ENCODE data around the gene SEMA6B. TPM values are rescaled to one million over a fixed set of nuclear protein-coding genes. Genes with fewer than 3 reads are reported as not detected.

The SEMA6B gene
- total RNA-seq, 1 donor from 2014 or later = 25.3 TPM

GRCh38 chr19:4534836-4535658 is 24.4 kb downstream of the SEMA6B start, which contains the start of gene PLIN5:
Gene PLIN5 (minus strand): TSS chr19:4535224. CDS start chr19:4534074, 1,150 bp downstream.
- Mint-ChIP-seq H3K4me1 (peaks cover 9% of the 10 kb centered on the region), H3K9me3 (no peaks in the 10 kb centered on the region), H3K27me3 (ENCODE audit: low read depth) (peaks cover 2% of the 10 kb centered on the region), H3K27ac (ENCODE audit: unreplicated experiment) (peak within 1 kb of the TSS; percentile 52), H3K36me3 (ENCODE audit: low read depth) (no peaks in the 10 kb centered on the region), H3K4me3 (peak within 1 kb of the TSS; percentile 38)
- peak; percentile 83 for DNase-seq (ENCODE audit: low read depth, low spot score)
- no peak for TF ChIP-seq CTCF (conservative IDR thresholded peaks at IDR 0.05)

- Mint-ChIP-seq H3K36me3 (ENCODE audit: low read depth) (no peaks in the 10 kb centered on the region), H3K4me3 (no peak overlapping the region), H3K9me3 (no peaks in the 10 kb centered on the region), H3K27ac (ENCODE audit: unreplicated experiment) (no peak overlapping the region), H3K27me3 (ENCODE audit: low read depth) (peaks cover 2% of the 10 kb centered on the region), H3K4me1 (peaks cover 5% of the 10 kb centered on the region)
- DNase-seq (ENCODE audit: low read depth, low spot score) = no peak
- no peak for TF ChIP-seq CTCF (conservative IDR thresholded peaks at IDR 0.05)
These were observed 25.6 kb downstream of the SEMA6B start for GRCh38 chr19:4533835-4534424.

GRCh38 chr19:4533334-4533733 is 26.1 kb downstream of the SEMA6B start:
- Mint-ChIP-seq H3K4me1 (peaks cover 5% of the 10 kb centered on the region), H3K4me3 (peak overlapping the region; percentile 0), H3K27me3 (ENCODE audit: low read depth) (peaks cover 2% of the 10 kb centered on the region), H3K9me3 (no peaks in the 10 kb centered on the region), H3K36me3 (ENCODE audit: low read depth) (no peaks in the 10 kb centered on the region), H3K27ac (ENCODE audit: unreplicated experiment) (no peak overlapping the region)
- no peak for TF ChIP-seq CTCF (conservative IDR thresholded peaks at IDR 0.05)
- DNase-seq (ENCODE audit: low read depth, low spot score) = no peak

- H3K27ac Mint-ChIP-seq (ENCODE audit: unreplicated experiment) = no peak overlapping the region
These were observed 27.8 kb downstream of the SEMA6B start for GRCh38 chr19:4531562-4532165.

More at GRCh38 chr19:4531562-4532165, 27.8 kb downstream of the SEMA6B start:
- no peak for TF ChIP-seq CTCF (conservative IDR thresholded peaks at IDR 0.05)
- Mint-ChIP-seq H3K27me3 (ENCODE audit: low read depth) (peaks cover 2% of the 10 kb centered on the region), H3K4me1 (peaks cover 5% of the 10 kb centered on the region), H3K36me3 (ENCODE audit: low read depth) (no peaks in the 10 kb centered on the region), H3K9me3 (no peaks in the 10 kb centered on the region), H3K4me3 (no peak overlapping the region)
- no peak for DNase-seq (ENCODE audit: low read depth, low spot score)
